Ishikawa (cell line): ENCODE results near the gene TVP23B.
A peak's percentile ranks its signal among the peaks of the same experiment; 100 is the strongest.
"Not testable (repeated sequence)": the region's sequence is repeated elsewhere in the genome, so short reads cannot be mapped to it uniquely, and the experiment has no call there.

ENCODE experiments used
- CEBPB ChIP-seq: IDR thresholded peaks from 2 replicates; pipeline ENCODE4 v1.6.1; 2012
- CREB1 ChIP-seq: IDR thresholded peaks from 2 replicates; pipeline ENCODE4 v1.6.1; 2012; ENCODE audit warnings: low read depth
- EGR1 ChIP-seq: IDR thresholded peaks from 2 replicates; pipeline ENCODE4 v1.6.1; 2012
- EP300 ChIP-seq: IDR thresholded peaks from 2 replicates; pipeline ENCODE4 v1.6.1; 2012; ENCODE audit warnings: borderline replicate concordance
- FOXM1 ChIP-seq: IDR thresholded peaks from 2 replicates; pipeline ENCODE4 v1.6.1; 2012; ENCODE audit warnings: low read depth, borderline replicate concordance
- NFIC ChIP-seq: IDR thresholded peaks from 2 replicates; pipeline ENCODE4 v1.6.1; 2012
- RAD21 ChIP-seq: IDR thresholded peaks from 2 replicates; pipeline ENCODE4 v1.6.1; 2012; ENCODE audit warnings: low read depth
- TAF1 ChIP-seq: IDR thresholded peaks from 2 replicates; pipeline ENCODE4 v1.6.1; 2012; ENCODE audit warnings: low read depth, mild to moderate bottlenecking
- TCF12 ChIP-seq: IDR thresholded peaks from 2 replicates; pipeline ENCODE4 v1.6.1; 2012; ENCODE audit warnings: low read depth
- TEAD4 ChIP-seq: IDR thresholded peaks from 2 replicates; pipeline ENCODE4 v1.6.1; 2012
- YY1 ChIP-seq: IDR thresholded peaks from 2 replicates; pipeline ENCODE4 v1.6.1; 2012; ENCODE audit warnings: low read depth
- ZBTB7A ChIP-seq: IDR thresholded peaks from 2 replicates; pipeline ENCODE4 v1.6.1; 2012; ENCODE audit warnings: low read depth
- TF ChIP-seq, protein P1 (sequence below): IDR thresholded peaks from 2 replicates; pipeline ENCODE4 v1.6.1; 2012
- TF ChIP-seq, protein P2 (sequence below): IDR thresholded peaks from 2 replicates; pipeline ENCODE4 v1.6.1; 2012
- TF ChIP-seq, protein P3 (sequence below): IDR thresholded peaks from 2 replicates; pipeline ENCODE4 v1.6.1; 2012; ENCODE audit warnings: low read depth, mild to moderate bottlenecking

The TVP23B gene

GRCh38 chr17:18780991-18781718 lies at the start of gene TVP23B:
Gene TVP23B (plus strand): TSS chr17:18781183. CDS start chr17:18781294, 111 bp downstream.
- TF ChIP-seq, protein P1, sequence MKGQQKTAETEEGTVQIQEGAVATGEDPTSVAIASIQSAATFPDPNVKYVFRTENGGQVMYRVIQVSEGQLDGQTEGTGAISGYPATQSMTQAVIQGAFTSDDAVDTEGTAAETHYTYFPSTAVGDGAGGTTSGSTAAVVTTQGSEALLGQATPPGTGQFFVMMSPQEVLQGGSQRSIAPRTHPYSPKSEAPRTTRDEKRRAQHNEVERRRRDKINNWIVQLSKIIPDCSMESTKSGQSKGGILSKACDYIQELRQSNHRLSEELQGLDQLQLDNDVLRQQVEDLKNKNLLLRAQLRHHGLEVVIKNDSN: peak; percentile 58
- TF ChIP-seq, protein P2, sequence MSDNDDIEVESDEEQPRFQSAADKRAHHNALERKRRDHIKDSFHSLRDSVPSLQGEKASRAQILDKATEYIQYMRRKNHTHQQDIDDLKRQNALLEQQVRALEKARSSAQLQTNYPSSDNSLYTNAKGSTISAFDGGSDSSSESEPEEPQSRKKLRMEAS: peak; percentile 76
- peak; percentile 66 for TF ChIP-seq CREB1
- peak; percentile 94 for TF ChIP-seq YY1
- TF ChIP-seq TAF1: peak; percentile 79
- peak; percentile 54; the same call in 1 of the 2 replicates for TF ChIP-seq TCF12

- not testable (repeated sequence) for TF ChIP-seq TCF12, YY1, EGR1
These were observed 37.1 kb upstream of the TVP23B start, which contains the start of gene FBXW10 for GRCh38 chr17:18743699-18744421. Gene FBXW10 (plus strand): TSS chr17:18744054. CDS start chr17:18744245, 191 bp downstream.

- TF ChIP-seq NFIC (no peak), FOXM1 (no peak), TCF12 (no peak), CEBPB (no peak), TEAD4 (no peak), EP300 (no peak), RAD21 (no peak), YY1 (no peak), TAF1 (no peak), CREB1 (no peak), ZBTB7A (no peak), EGR1 (no peak)
- TF ChIP-seq, protein P1: no peak
- TF ChIP-seq, protein P2: no peak
- TF ChIP-seq, protein P3, sequence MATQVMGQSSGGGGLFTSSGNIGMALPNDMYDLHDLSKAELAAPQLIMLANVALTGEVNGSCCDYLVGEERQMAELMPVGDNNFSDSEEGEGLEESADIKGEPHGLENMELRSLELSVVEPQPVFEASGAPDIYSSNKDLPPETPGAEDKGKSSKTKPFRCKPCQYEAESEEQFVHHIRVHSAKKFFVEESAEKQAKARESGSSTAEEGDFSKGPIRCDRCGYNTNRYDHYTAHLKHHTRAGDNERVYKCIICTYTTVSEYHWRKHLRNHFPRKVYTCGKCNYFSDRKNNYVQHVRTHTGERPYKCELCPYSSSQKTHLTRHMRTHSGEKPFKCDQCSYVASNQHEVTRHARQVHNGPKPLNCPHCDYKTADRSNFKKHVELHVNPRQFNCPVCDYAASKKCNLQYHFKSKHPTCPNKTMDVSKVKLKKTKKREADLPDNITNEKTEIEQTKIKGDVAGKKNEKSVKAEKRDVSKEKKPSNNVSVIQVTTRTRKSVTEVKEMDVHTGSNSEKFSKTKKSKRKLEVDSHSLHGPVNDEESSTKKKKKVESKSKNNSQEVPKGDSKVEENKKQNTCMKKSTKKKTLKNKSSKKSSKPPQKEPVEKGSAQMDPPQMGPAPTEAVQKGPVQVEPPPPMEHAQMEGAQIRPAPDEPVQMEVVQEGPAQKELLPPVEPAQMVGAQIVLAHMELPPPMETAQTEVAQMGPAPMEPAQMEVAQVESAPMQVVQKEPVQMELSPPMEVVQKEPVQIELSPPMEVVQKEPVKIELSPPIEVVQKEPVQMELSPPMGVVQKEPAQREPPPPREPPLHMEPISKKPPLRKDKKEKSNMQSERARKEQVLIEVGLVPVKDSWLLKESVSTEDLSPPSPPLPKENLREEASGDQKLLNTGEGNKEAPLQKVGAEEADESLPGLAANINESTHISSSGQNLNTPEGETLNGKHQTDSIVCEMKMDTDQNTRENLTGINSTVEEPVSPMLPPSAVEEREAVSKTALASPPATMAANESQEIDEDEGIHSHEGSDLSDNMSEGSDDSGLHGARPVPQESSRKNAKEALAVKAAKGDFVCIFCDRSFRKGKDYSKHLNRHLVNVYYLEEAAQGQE: no peak
These were observed 8.5 kb upstream of the TVP23B start for GRCh38 chr17:18772471-18772870.

DNA sequence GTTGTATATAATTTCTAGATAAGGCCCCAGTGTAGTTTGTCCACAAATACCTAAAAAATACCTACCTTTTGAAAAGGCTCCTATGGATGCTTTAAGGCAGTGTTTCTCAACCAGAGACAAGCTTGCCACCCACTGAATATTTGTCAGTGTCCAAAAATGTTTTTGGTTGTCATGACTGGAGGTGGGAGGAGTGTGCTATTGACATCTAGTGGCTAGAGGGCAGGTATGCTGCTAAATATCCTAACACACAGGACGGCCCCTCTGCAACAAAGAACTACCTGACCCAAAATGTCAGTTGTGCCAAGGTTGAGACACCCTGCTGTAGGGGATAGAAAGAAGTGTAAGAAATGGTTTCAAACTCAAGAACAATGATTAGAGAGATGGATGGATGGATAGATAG lies 10.4 kb downstream of the TVP23B start:
- TF ChIP-seq RAD21: peak; percentile 15; the same call in 1 of the 2 replicates

- peak; percentile 71 for TF ChIP-seq RAD21
These were observed 35.7 kb downstream of the TVP23B start for GRCh38 chr17:18816489-18817371.

DNA sequence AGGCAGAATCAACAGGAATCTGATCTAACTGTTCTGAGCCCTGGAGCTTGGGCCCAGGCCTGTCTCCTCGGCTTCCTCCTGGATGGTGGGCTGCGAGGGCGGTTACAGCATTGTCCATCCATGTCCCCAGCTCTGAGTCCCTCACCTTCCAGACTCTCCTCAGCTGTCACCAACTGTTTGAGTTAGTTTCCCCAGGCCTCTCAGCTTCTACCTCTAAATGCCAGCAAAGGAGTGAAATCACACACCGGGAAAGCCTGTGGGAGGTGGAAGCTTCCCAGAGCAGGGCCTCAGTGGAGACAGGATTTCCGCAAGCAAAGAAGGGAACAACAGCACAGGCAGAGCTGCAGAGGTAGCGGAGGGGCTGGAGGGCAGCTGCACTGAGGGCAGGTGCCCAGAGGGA lies 67.5 kb downstream of the TVP23B start:
- TF ChIP-seq, protein P2: no peak
- no peak for TF ChIP-seq RAD21
- TF ChIP-seq EP300: no peak
- TF ChIP-seq ZBTB7A: no peak
- no peak for TF ChIP-seq CREB1

- TF ChIP-seq NFIC: no peak
- TF ChIP-seq, protein P1: no peak
- TF ChIP-seq EGR1: no peak
- TF ChIP-seq ZBTB7A: no peak
- TF ChIP-seq YY1: no peak
- no peak for TF ChIP-seq TAF1
- no peak for TF ChIP-seq FOXM1
- TF ChIP-seq RAD21: no peak
- TF ChIP-seq, protein P2: no peak
- TF ChIP-seq TEAD4: no peak
- TF ChIP-seq CREB1: no peak
- TF ChIP-seq, protein P3: no peak
- no peak for TF ChIP-seq TCF12
- no peak for TF ChIP-seq CEBPB
- TF ChIP-seq EP300: no peak
These were observed 69.7 kb downstream of the TVP23B start for GRCh38 chr17:18850679-18851078.
